ENCODE measurements around the gene STXBP4. TPM values are rescaled to one million over a fixed set of nuclear protein-coding genes. Genes with fewer than 3 reads are reported as not detected.

Gene STXBP4
- polyA plus RNA-seq, 3 donors = 16.9 to 18.6 (median 18.2) TPM

GRCh38 chr17:55110521-55110920 lies 142.0 kb downstream of the STXBP4 start:
- DNase-seq (ENCODE audit: low read depth in 3 of 3, low spot score in 2 of 3) = no peak

DNA sequence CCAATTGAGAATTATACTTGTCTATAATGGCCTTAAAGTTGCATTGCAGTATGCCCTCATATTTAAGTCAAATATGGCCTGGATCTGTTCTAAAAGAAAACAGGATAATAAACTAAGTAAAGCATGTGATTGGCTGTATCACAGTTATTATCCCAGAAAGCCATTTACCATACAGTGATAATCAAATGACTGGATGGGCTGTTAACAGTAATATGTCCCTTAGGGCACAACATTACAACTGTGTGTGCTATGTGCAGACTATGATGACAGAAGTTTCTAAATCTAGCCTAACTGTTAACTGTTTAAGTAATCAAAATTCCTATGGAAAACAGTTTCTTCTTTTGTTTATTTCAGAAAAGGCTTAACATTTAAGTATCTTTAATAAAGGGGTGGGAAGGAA lies 145.7 kb downstream of the STXBP4 start:
- no peak for DNase-seq (ENCODE audit: low read depth in 3 of 3, low spot score in 2 of 3)

GRCh38 chr17:55116440-55116914 lies 147.9 kb downstream of the STXBP4 start:
- no peak for DNase-seq (ENCODE audit: low read depth in 3 of 3, low spot score in 2 of 3)

GRCh38 chr17:55117164-55117563 lies 148.6 kb downstream of the STXBP4 start:
- DNase-seq (ENCODE audit: low read depth in 3 of 3, low spot score in 2 of 3) = no peak

GRCh38 chr17:55120651-55121050 lies 152.1 kb downstream of the STXBP4 start:
- no peak for DNase-seq (ENCODE audit: low read depth in 3 of 3, low spot score in 2 of 3)

DNA sequence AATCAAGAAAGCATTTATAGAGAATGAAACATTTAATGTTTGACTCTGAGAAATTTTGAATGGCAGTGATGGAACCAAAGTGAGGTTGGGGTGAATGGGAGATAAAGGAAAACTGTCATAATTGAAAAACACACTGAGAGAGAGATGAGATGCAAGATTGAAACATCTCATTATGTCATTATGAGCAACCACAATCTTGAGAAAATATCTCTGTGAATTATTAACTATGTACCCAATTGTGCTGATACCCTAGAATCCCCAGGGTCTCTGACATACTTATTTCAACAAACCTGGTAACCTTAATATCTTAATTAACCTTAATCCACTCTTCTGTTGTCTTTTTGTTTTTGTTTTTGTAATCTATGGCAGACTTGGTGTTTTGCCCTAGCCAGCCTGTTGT lies 152.7 kb downstream of the STXBP4 start:
- DNase-seq (ENCODE audit: low read depth in 3 of 3, low spot score in 2 of 3) = no peak

GRCh38 chr17:55122114-55122513 lies 153.5 kb downstream of the STXBP4 start:
- DNase-seq (ENCODE audit: low read depth in 3 of 3, low spot score in 2 of 3) = no peak

DNA sequence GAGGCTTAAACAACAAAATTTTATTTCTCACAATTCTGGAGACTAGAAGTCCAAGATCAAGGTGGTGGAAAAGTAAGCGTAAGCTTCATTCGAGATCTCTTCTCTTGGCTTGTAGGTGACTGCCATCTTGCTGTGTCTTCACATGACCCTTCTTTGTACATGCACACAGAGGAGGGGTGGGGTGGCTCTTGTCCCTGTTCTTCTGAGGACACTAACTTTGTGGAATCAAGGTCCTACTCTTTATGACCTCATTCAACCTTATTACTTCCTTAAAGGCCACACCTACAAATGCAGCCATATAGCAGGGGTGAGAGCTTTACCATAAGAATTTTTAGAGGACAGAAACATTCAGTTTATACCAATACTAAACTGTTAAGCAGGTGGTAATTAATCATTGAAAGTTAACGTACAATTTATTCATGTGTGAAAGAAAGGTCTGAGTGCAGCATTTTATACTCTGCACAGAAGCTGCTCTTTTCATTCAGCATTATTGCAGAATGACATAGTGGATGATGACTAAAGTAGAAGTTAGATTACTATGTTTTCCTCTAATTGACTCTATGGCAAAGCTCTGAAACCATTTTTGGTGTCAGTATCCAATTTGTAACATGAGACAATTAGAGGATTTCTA lies 156.3 kb downstream of the STXBP4 start:
- no peak for DNase-seq (ENCODE audit: low read depth in 3 of 3, low spot score in 2 of 3)

GRCh38 chr17:55133583-55133982 lies 165.0 kb downstream of the STXBP4 start:
- DNase-seq (ENCODE audit: low read depth in 3 of 3, low spot score in 2 of 3) = no peak

GRCh38 chr17:55134486-55135157 lies 166.1 kb downstream of the STXBP4 start:
- no peak for DNase-seq (ENCODE audit: low read depth in 3 of 3, low spot score in 2 of 3)

GRCh38 chr17:55140809-55141208 lies 172.2 kb downstream of the STXBP4 start:
- no peak for DNase-seq (ENCODE audit: low read depth in 3 of 3, low spot score in 2 of 3)

DNA sequence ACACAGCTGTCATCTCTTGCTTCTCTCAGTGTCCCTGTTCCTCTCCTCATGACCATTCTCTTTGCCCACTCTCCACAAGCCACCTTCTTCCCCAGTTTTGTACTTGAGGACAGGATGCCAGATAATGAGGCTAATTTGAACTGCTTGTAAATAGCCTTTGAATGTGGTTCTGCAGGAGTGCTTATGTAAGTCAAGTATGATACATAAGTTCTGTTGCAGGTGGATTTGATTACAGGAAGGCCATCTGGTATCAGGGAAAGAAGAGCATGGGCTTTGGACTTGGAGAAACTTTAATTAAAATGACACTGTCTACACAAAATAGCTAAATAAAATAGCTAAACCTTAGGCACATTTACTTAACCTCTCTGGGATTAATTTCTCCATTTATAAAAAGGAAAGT lies 176.0 kb downstream of the STXBP4 start:
- no peak for DNase-seq (ENCODE audit: low read depth in 3 of 3, low spot score in 2 of 3)

- no peak for DNase-seq (ENCODE audit: low read depth in 3 of 3, low spot score in 2 of 3)
Observed at GRCh38 chr17:55149485-55149884, 180.9 kb downstream of the STXBP4 start.

GRCh38 chr17:55152236-55152635 lies 183.7 kb downstream of the STXBP4 start:
- DNase-seq (ENCODE audit: low read depth in 3 of 3, low spot score in 2 of 3) = no peak

GRCh38 chr17:55154101-55154500 lies 185.5 kb downstream of the STXBP4 start:
- no peak for DNase-seq (ENCODE audit: low read depth in 3 of 3, low spot score in 2 of 3)

DNA sequence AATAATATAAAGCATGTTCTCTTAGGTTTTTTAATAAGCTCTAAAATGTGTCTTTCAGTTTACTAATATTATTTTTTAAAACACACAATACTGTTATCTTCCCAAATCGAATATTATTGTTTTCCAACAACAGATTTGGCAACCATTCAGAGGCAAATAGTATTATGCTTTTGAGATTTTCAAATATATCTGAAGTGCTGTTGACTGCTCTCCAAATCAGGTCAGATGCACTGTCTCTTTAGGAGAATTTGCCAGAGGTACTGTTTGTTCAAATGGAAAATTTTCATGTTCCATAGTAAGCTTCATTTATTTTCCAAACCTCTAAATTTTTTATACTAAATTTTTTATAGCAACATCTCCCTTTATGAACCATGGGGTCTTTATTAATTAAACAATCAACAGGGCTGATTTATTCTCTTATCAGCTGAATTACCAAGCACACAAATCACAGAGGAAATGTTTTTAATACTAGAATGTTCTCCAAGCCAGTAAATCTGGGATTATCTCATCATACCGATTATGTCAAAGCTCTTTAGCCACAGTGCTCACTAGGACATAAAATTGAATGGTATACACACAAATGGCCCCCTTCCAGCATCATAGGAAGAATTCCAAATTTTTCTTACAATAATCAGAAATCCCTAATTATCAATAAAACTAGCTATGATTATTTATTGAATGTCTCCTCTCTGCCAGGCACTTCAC lies 187.4 kb downstream of the STXBP4 start:
- no peak for DNase-seq (ENCODE audit: low read depth in 3 of 3, low spot score in 2 of 3)

DNA sequence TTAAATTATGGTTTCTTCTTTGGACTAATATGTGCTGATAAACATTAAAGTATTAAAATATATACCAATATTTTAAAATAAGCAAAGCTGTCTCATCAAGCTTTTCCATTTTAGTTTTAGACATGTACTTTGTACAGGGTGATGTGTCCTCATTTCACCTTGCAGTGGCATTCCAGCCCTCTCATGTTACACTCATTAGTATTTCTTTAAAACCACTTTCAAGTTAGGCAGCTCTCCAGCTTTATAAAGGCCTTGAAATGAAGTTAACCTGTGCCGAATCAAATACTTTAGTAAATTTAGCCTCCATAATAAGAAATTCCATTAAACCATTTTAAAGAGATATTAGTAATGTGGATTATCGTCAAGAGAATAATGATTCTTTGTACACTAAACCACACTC lies 188.6 kb downstream of the STXBP4 start:
- no peak for DNase-seq (ENCODE audit: low read depth in 3 of 3, low spot score in 2 of 3)

DNA sequence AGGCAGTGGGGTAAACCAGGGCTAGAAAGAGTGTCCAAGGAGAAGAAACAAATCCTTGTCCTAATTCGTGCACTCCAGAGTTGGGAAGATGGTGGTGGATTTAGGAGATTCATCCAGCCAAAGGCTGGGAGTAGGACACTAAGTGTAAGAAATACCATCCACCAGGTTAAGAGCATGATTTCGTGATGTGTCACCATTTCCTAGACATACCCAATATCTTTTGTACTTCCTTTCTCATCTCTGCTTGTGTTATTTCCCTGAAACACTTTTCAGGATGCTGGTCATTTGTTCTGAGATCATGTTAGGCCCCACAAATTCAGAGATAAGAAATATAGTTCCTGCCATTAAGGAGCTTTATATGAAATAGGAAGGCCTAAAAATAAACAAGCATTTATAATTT lies 189.9 kb downstream of the STXBP4 start:
- DNase-seq (ENCODE audit: low read depth in 3 of 3, low spot score in 2 of 3) = no peak

- DNase-seq (ENCODE audit: low read depth in 3 of 3, low spot score in 2 of 3) = no peak
Observed at GRCh38 chr17:55159251-55159650, 190.7 kb downstream of the STXBP4 start.

DNA sequence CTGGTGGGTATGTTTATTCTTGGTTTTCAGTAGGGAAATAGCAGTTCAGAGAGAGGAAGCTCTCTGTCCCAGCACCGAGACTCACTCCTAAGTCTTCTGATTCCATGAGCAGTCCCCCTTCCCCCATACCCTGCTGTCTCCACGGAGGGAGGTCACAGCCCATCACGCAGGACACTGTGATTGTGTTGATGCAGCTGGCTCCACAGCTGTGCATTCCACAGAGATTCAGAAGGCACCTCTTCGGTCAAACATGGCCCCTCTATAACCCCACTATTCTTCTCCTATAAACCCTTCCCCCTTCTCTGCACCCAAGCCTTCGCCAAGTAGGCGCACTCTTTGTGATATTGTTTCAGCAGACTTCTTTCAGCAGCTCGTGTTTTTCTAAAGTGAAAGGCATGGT lies 191.9 kb downstream of the STXBP4 start:
- no peak for DNase-seq (ENCODE audit: low read depth in 3 of 3, low spot score in 2 of 3)

DNA sequence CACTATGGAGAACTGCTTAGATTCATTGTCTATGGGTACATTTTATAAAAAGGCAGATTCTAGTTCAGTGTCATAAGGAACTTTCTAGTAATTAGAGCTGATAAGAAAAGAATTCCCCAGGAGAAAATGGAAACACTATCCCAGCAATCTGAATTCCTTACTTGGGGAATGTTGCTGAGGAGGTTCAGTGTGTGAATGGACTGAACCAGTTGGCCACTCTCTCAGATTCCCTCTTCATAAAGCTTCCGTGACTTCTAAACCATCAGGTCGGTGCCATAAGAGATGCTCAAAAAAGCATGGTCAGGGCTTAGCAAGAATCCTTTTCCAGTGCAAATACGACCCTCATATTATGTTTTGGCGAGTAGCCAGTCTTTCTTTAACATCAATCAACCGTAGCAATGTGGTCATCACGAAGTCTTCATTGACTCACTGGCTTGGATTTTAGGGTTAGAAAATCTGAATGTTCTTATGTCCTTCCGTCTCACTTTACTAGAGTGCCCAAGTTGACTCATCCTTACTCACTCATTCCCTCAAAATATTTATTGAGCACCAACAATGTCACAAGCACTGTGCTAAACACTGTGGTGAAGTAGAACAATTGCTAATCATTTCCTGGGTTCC lies 193.5 kb downstream of the STXBP4 start:
- no peak for DNase-seq (ENCODE audit: low read depth in 3 of 3, low spot score in 2 of 3)
